MM.1S (cell line): ENCODE results near the gene FAM107B.

Experiments
- DNase-seq: peaks from one replicate; pipeline ENCODE4 v3.0.0-alpha.2; 2015
- H2AFZ ChIP-seq: fragments of 300-600 bp; sonication (generic); 2 replicates; pipeline ENCODE4 v1.6.0; 2016; ENCODE audit warnings: antibody characterized with exemption, low read length
- H3F3A ChIP-seq: fragments of 300-600 bp; sonication (generic); 2 replicates; pipeline ENCODE4 v1.6.1; 2016; ENCODE audit warnings: mild to moderate bottlenecking, antibody characterized with exemption, low read length, moderate library complexity, mixed read lengths; ENCODE audit not compliant: insufficient read depth
- H3K27ac ChIP-seq: fragments of 300-600 bp; sonication (generic); 2 replicates; pipeline ENCODE4 v1.5.1; 2016; ENCODE audit warnings: mild to moderate bottlenecking, low read length
- H3K27me3 ChIP-seq: fragments of 300-600 bp; sonication (generic); replicated peaks from 2 replicates; pipeline ENCODE4 v1.6.0; 2016; ENCODE audit warnings: low read length; ENCODE audit not compliant: insufficient read depth
- H3K36me3 ChIP-seq: fragments of 300-600 bp; sonication (generic); replicated peaks from 2 replicates; pipeline ENCODE4 v1.6.1; 2016; ENCODE audit warnings: mild to moderate bottlenecking, low read length, mixed read lengths; ENCODE audit not compliant: insufficient read depth
- H3K4me1 ChIP-seq: fragments of 300-600 bp; sonication (generic); 2 replicates; pipeline ENCODE4 v1.6.1; 2016; ENCODE audit warnings: low read length, mixed read lengths
- H3K4me2 ChIP-seq: fragments of 300-600 bp; sonication (generic); 2 replicates; pipeline ENCODE4 v1.6.0; 2016; ENCODE audit warnings: low read depth, low read length
- H3K4me3 ChIP-seq: fragments of 300-600 bp; sonication (generic); 2 replicates; pipeline ENCODE4 v1.5.1; 2016; ENCODE audit warnings: low read length, mixed read lengths
- H3K79me2 ChIP-seq: fragments of 300-600 bp; sonication (generic); 2 replicates; pipeline ENCODE4 v1.6.1; 2016; ENCODE audit warnings: mixed run types, low read length, mixed read lengths
- H3K9ac ChIP-seq: fragments of 300-600 bp; sonication (generic); 2 replicates; pipeline ENCODE4 v1.6.1; 2016; ENCODE audit warnings: low read length, mixed read lengths
- H3K9me2 ChIP-seq: fragments of 300-600 bp; sonication (generic); replicated peaks from 2 replicates; pipeline ENCODE4 v1.6.1; 2016; ENCODE audit warnings: mild to moderate bottlenecking, low read length, mixed read lengths; ENCODE audit not compliant: insufficient read depth
- H3K9me3 ChIP-seq: fragments of 300-600 bp; sonication (generic); replicated peaks from 2 replicates; pipeline ENCODE4 v1.6.1; 2016; ENCODE audit warnings: mild to moderate bottlenecking, low read length, mixed read lengths; ENCODE audit not compliant: insufficient read depth
- H4K20me1 ChIP-seq: fragments of 300-600 bp; sonication (generic); 2 replicates; pipeline ENCODE4 v1.6.1; 2016; ENCODE audit warnings: mild to moderate bottlenecking, low read length, moderate library complexity, mixed read lengths; ENCODE audit not compliant: insufficient read depth
- EZH2 ChIP-seq: fragments of 300-600 bp; sonication (generic); optimal IDR thresholded peaks from 2 replicates; pipeline ENCODE3; 2017; ENCODE audit warnings: low read depth, mild to moderate bottlenecking, antibody characterized with exemption, low read length, mixed read lengths
- EZH2phosphoT487 ChIP-seq: fragments of 300-600 bp; sonication (generic); IDR thresholded peaks from 2 replicates; pipeline ENCODE4 v1.6.1; 2018; ENCODE audit warnings: antibody characterized with exemption, low read length
- TF ChIP-seq, protein P1 (sequence below): fragments of 300-600 bp; sonication (generic); IDR thresholded peaks from 2 replicates; pipeline ENCODE4 v1.5.1; 2016; ENCODE audit warnings: antibody characterized with exemption, low read length, mixed read lengths

FAM107B gene

DNA sequence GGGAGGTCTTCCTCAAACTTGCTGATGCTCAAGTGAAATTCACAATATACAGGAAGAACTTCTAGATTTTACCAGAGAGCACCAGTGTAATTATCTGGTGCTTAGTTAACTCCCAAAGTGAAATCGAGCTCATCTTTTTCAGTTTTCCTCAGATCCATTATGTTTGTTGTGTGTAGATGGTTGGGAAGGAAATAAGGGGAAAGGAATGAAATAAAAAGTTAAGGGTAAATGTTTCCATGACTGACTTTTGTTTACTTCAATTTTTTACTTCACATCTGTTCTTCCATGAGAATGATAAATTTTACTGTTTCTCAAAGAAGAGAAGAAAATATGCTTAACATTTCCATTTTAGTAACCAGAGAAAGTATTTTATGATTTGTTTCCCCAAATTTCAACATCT is 21.3 kb downstream of the FAM107B start:
- Histone ChIP-seq H3K9ac (no peak overlapping the region), H3K9me2 (no peaks in the 10 kb centered on the region), H3K4me2 (no peak overlapping the region), H3K4me3 (no peak overlapping the region), H3K9me3 (no peaks in the 10 kb centered on the region), H3F3A (no peaks in the 10 kb centered on the region), H3K36me3 (no peaks in the 10 kb centered on the region), H3K4me1 (no peaks in the 10 kb centered on the region), H3K27me3 (no peaks in the 10 kb centered on the region), H2AFZ (no peak overlapping the region), H4K20me1 (no peaks in the 10 kb centered on the region), H3K79me2 (no peaks in the 10 kb centered on the region), H3K27ac (no peak overlapping the region)
- TF ChIP-seq EZH2 (no peak), EZH2phosphoT487 (no peak)
- TF ChIP-seq, protein P1, sequence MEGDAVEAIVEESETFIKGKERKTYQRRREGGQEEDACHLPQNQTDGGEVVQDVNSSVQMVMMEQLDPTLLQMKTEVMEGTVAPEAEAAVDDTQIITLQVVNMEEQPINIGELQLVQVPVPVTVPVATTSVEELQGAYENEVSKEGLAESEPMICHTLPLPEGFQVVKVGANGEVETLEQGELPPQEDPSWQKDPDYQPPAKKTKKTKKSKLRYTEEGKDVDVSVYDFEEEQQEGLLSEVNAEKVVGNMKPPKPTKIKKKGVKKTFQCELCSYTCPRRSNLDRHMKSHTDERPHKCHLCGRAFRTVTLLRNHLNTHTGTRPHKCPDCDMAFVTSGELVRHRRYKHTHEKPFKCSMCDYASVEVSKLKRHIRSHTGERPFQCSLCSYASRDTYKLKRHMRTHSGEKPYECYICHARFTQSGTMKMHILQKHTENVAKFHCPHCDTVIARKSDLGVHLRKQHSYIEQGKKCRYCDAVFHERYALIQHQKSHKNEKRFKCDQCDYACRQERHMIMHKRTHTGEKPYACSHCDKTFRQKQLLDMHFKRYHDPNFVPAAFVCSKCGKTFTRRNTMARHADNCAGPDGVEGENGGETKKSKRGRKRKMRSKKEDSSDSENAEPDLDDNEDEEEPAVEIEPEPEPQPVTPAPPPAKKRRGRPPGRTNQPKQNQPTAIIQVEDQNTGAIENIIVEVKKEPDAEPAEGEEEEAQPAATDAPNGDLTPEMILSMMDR: no peak
- no peak for DNase-seq

DNA sequence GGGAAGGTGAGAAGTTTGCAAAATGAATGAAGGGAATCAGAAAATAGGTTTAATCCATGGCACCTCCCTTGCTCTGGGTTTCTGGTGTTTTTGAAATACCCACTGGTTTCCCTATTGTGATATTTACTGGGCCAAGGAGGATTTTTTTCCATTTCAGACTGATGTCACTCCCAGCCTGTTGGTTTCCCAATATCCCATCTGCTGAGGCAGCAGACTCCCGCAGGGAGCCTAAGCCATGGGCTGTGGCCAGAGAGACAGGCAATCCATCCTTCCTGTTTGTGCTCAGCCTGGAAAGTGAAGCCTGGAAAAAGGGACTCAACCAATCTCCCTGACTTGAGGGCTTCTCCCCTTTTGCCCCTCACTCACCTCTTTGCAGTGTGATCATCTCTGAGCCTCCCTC is 22.8 kb downstream of the FAM107B start:
- Histone ChIP-seq H3K4me2 (no peak overlapping the region), H3K27ac (no peak overlapping the region), H3K9me2 (no peaks in the 10 kb centered on the region), H3K9me3 (no peaks in the 10 kb centered on the region), H3K9ac (no peak overlapping the region), H3K27me3 (no peaks in the 10 kb centered on the region), H3K4me1 (no peaks in the 10 kb centered on the region), H3K79me2 (no peaks in the 10 kb centered on the region), H4K20me1 (no peaks in the 10 kb centered on the region), H3K4me3 (no peak overlapping the region), H3K36me3 (no peaks in the 10 kb centered on the region), H2AFZ (no peak overlapping the region), H3F3A (no peaks in the 10 kb centered on the region)
- TF ChIP-seq, protein P1: no peak
- TF ChIP-seq EZH2 (no peak), EZH2phosphoT487 (no peak)
- DNase-seq: no peak

DNA sequence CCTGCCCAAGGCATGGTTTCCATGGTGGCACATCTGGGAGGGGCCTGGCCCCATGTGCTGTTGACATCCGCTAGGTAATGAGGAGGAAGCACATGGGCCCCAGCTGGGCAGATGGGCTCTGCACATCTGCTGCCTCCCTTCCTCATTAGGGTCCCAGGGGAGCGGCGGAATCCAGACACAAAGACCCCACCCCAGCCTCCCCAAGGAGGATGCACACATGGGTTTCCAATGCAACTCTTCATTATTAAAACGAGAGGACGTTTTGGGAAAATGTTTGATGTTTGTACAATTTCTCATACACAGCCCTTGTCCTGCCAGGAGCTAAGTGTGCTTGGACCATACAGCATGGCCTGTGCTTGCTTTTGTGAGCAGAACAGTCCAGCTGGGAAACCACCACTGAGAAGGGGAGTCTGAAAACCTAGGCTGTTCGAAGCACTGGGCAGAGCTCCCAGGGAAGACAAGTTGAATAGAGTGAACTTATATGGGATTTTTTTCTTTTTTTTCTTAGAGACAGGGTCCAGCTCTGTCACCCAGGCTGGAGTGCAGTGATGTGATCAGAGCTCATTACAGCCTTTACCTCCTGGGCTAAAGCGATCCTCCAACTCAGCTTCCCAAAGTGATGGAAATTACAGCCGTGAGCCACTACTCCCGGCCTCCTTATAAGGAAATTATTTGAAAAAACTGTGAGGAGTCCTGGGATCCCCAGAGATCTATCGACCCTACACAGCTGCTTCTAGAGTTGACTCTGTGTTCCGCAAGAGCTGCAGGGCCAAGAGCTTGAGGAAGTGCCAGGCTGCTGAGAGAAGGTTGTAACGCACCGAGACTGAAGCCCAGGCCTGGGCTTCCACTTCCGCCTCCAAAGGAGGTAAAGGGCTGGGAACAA is 23.4 kb downstream of the FAM107B start:
- DNase-seq: no peak
- H4K20me1 ChIP-seq: no peaks in the 10 kb centered on the region
- H3K4me1 ChIP-seq: no peaks in the 10 kb centered on the region
- H3K4me2 ChIP-seq: no peak overlapping the region
- H2AFZ ChIP-seq: no peak overlapping the region
- H3K4me3 ChIP-seq: no peak overlapping the region
- no peaks in the 10 kb centered on the region for H3K9me3 ChIP-seq
- H3F3A ChIP-seq: no peaks in the 10 kb centered on the region
- H3K27me3 ChIP-seq: no peaks in the 10 kb centered on the region
- H3K27ac ChIP-seq: no peak overlapping the region
- TF ChIP-seq EZH2phosphoT487 (no peak), EZH2 (no peak)
- TF ChIP-seq, protein P1: no peak
- H3K36me3 ChIP-seq: no peaks in the 10 kb centered on the region
- H3K79me2 ChIP-seq: no peaks in the 10 kb centered on the region
- H3K9me2 ChIP-seq: no peaks in the 10 kb centered on the region
- H3K9ac ChIP-seq: no peak overlapping the region
